ENCODE measurements around the gene FBXO40. TPM values are rescaled to one million over a fixed set of nuclear protein-coding genes. Genes with fewer than 3 reads are reported as not detected.

Gene FBXO40
- total RNA-seq, 1 donor from 2014 or later = not detected

GRCh38 chr3:121604759-121605158, 11.6 kb downstream of the FBXO40 start:
- no peak for DNase-seq (ENCODE audit: low read depth)
- no peak for TF ChIP-seq CTCF (IDR thresholded peaks at IDR 0.05; ENCODE audit: insufficient read depth, low read length, poor library complexity, severe bottlenecking)
- Histone ChIP-seq H3K36me3 (ENCODE audit: control insufficient read depth, insufficient read depth, low read length) (no peaks in the 10 kb centered on the region), H3K4me3 (ENCODE audit: low read depth, low read length) (no peak overlapping the region), H3K27me3 (ENCODE audit: control insufficient read depth, insufficient read depth, low read length) (no peaks in the 10 kb centered on the region)

DNA sequence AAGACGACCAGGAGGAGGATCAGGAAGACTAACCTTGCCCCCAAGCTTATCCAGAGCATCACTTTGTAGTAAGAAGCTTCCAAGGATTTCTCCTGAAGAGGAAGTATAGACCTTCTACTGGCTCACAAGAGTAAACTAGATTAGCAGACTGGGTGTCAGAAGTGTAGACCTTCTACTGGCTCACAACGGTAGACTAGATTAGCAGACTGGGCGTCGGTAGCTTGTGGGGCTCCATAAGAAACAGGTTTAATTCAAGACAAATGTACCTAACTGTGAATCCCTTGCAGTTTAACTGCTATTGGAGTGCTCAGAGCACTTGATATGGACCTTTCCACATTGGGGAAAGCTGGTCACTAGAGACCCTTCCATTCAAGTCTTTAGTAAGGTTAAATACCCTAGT, 12.9 kb downstream of the FBXO40 start:
- no peak for TF ChIP-seq CTCF (IDR thresholded peaks at IDR 0.05; ENCODE audit: insufficient read depth, low read length, poor library complexity, severe bottlenecking)
- no peaks in the 10 kb centered on the region for H3K27me3 ChIP-seq (ENCODE audit: control insufficient read depth, insufficient read depth, low read length)
- H3K36me3 ChIP-seq (ENCODE audit: control insufficient read depth, insufficient read depth, low read length) = no peaks in the 10 kb centered on the region
- no peak for DNase-seq (ENCODE audit: low read depth)
- no peak overlapping the region for H3K4me3 ChIP-seq (ENCODE audit: low read depth, low read length)

- Histone ChIP-seq H3K36me3 (ENCODE audit: control insufficient read depth, insufficient read depth, low read length) (no peaks in the 10 kb centered on the region), H3K27me3 (ENCODE audit: control insufficient read depth, insufficient read depth, low read length) (no peaks in the 10 kb centered on the region), H3K4me3 (ENCODE audit: low read depth, low read length) (no peak overlapping the region)
- no peak for TF ChIP-seq CTCF (IDR thresholded peaks at IDR 0.05; ENCODE audit: insufficient read depth, low read length, poor library complexity, severe bottlenecking)
- DNase-seq (ENCODE audit: low read depth) = no peak
Measured at GRCh38 chr3:121619691-121620090, 26.5 kb downstream of the FBXO40 start.

- H3K27me3 ChIP-seq (ENCODE audit: control insufficient read depth, insufficient read depth, low read length) = no peaks in the 10 kb centered on the region
- no peak for TF ChIP-seq CTCF (IDR thresholded peaks at IDR 0.05; ENCODE audit: insufficient read depth, low read length, poor library complexity, severe bottlenecking)
- no peaks in the 10 kb centered on the region for H3K36me3 ChIP-seq (ENCODE audit: control insufficient read depth, insufficient read depth, low read length)
- no peak overlapping the region for H3K4me3 ChIP-seq (ENCODE audit: low read depth, low read length)
- DNase-seq (ENCODE audit: low read depth) = no peak
Measured at GRCh38 chr3:121621491-121621890, 28.3 kb downstream of the FBXO40 start.

DNA sequence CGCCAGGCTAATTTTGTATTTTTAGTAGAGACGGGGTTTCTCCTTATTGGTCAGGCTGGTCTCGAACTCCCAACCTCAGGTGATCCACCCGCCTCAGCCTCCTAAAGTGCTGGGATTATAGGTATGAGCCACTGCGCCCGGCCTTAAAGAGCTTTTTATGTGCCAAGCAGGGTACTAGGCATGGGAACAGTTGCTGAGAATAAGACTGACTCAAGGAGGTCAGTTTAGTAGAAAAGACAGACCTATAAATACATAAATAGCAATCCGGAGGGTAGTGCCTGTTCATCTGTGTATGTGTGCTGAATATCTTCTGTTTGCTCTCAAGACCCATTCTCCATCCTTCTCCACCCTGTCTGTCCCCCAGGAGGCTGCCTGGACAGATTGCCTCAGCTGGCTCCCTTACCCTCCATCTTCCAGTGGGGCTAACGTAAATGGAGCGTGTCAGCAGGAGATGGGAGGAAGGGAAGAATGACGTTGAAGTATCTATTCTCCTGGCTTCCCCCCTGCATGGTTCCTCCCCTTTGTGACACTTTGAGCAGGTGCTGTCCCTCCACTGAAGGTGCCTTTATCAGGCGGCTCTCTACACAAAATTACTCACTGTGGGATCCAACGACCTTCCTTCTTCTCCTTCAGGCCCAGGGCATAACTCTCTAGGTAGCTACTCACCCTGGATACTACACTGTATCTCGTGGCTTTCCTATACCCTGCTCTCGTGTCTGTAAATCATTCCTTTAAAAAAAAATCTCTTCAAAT, 31.1 kb downstream of the FBXO40 start:
- DNase-seq (ENCODE audit: low read depth) = no peak
- Histone ChIP-seq H3K27me3 (ENCODE audit: control insufficient read depth, insufficient read depth, low read length) (no peaks in the 10 kb centered on the region), H3K4me3 (ENCODE audit: low read depth, low read length) (no peak overlapping the region), H3K36me3 (ENCODE audit: control insufficient read depth, insufficient read depth, low read length) (no peaks in the 10 kb centered on the region)
- TF ChIP-seq CTCF (IDR thresholded peaks at IDR 0.05; ENCODE audit: insufficient read depth, low read length, poor library complexity, severe bottlenecking) = no peak

DNA sequence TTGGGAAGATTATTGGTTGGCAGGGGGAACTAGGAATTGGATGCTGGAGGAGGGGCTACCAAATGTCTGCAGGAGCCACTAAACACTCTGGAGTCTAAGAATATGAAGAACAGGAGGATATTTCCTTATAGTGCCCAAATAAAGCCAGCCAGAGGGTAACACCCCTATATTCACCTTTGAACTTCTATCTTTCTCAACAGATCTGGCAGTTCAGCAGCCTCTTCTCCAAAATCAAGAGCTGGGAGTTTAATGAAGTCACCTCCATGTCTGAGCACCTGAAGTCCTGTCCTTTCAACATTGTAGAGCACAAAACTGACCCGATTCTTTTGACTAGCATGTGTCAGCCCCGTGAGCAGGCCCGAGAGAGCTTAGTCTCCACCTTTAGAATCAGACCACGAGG, 33.3 kb downstream of the FBXO40 start:
- Histone ChIP-seq H3K36me3 (ENCODE audit: control insufficient read depth, insufficient read depth, low read length) (no peaks in the 10 kb centered on the region), H3K27me3 (ENCODE audit: control insufficient read depth, insufficient read depth, low read length) (no peaks in the 10 kb centered on the region), H3K4me3 (ENCODE audit: low read depth, low read length) (no peak overlapping the region)
- no peak for TF ChIP-seq CTCF (IDR thresholded peaks at IDR 0.05; ENCODE audit: insufficient read depth, low read length, poor library complexity, severe bottlenecking)
- DNase-seq (ENCODE audit: low read depth) = no peak

Data from kidney epithelial cell (primary cell).